Activated B cell treated with CpG ODN at 0.5 μM for 24 hours (primary cell): ENCODE results near the gene UBR4. TPM values are rescaled to one million over a fixed set of nuclear protein-coding genes. Genes with fewer than 3 reads are reported as not detected.

Source experiments
- ATAC-seq: fragments of 200-7000 bp; cut with Tn5 transposase; one replicate; pipeline ENCODE4 v1.10.0; 2021; ENCODE audit warnings: low read depth, mild to moderate bottlenecking, moderate library complexity
- CTCF ChIA-PET: fragments of 350-600 bp; sonication (Branson Sonifier 250); formaldehyde crosslinking; loops from one replicate; lab custom pipeline; 2021; ENCODE audit warnings: antibody characterized with exemption; lab: Charles Lee
- POLR2A ChIA-PET: fragments of 350-600 bp; sonication (Branson Sonifier 250); formaldehyde crosslinking; loops from one replicate; lab custom pipeline; 2021; ENCODE audit warnings: antibody characterized with exemption; lab: Charles Lee
- DNase-seq: peaks from one replicate; pipeline ENCODE4 v3.0.0; 2022
- H3K27ac Mint-ChIP-seq: one replicate; pipeline ENCODE4 v1.8.0; 2020; ENCODE audit warnings: mixed read lengths
- H3K27me3 Mint-ChIP-seq: one replicate; pipeline ENCODE4 v1.8.0; 2021; ENCODE audit warnings: mixed read lengths
- H3K36me3 Mint-ChIP-seq: one replicate; pipeline ENCODE4 v1.8.0; 2021; ENCODE audit warnings: low read depth, mixed read lengths
- H3K4me1 Mint-ChIP-seq: one replicate; pipeline ENCODE4 v1.8.0; 2021; ENCODE audit warnings: mixed read lengths
- H3K4me3 Mint-ChIP-seq: one replicate; pipeline ENCODE4 v1.8.0; 2020; ENCODE audit warnings: mild to moderate bottlenecking, mixed read lengths
- H3K9me3 Mint-ChIP-seq: one replicate; pipeline ENCODE4 v1.8.0; 2020; ENCODE audit warnings: mixed read lengths
- CTCF ChIP-seq: fragments of 200-600 bp; IDR thresholded peaks from one replicate; pipeline ENCODE4 v1.8.0; 2022; ENCODE audit warnings: antibody characterized with exemption, mild to moderate bottlenecking
- intact Hi-C: fragments of 100-400 bp; cut with micrococcal nuclease; formaldehyde crosslinking; loops from one replicate; pipeline ENCODE4 v1.15.1; 2024
- total RNA-seq: library from RNA; stranded (reverse); gene quantifications from 2 replicates; pipeline ENCODE4 v1.2.3, GENCODE V29; 2022

UBR4 gene
- total RNA-seq, 1 donor from 2014 or later = 262 TPM

- ChIA-PET POLR2A (no interaction called here), CTCF (interaction anchor here (1.3 kb wide), 1 partner anchor 255 kb away, joined by 4 read pairs; no protein-coding TSS in a partner anchor)
- no peaks in the 10 kb centered on the region for H3K27me3 Mint-ChIP-seq
- H3K4me3 Mint-ChIP-seq = no peak overlapping the region
- ATAC-seq (no peak), DNase-seq (no peak)
- no peak overlapping the region for H3K27ac Mint-ChIP-seq
- TF ChIP-seq CTCF = no peak
- no peaks in the 10 kb centered on the region for H3K4me1 Mint-ChIP-seq
- intact Hi-C loops = no loop called here
- no peaks in the 10 kb centered on the region for H3K9me3 Mint-ChIP-seq
- H3K36me3 Mint-ChIP-seq = peaks cover 96% of the 10 kb centered on the region
Measured at GRCh38 chr1:19138958-19139581, 71.0 kb downstream of the UBR4 start.

- Mint-ChIP-seq H3K4me3 (no peak overlapping the region), H3K27ac (no peak overlapping the region), H3K4me1 (no peaks in the 10 kb centered on the region), H3K27me3 (no peaks in the 10 kb centered on the region), H3K36me3 (peaks cover 92% of the 10 kb centered on the region), H3K9me3 (peaks cover 3% of the 10 kb centered on the region)
- DNase-seq (no peak), ATAC-seq (no peak)
- ChIA-PET CTCF (no interaction called here), POLR2A (no interaction called here)
- TF ChIP-seq CTCF = no peak
- intact Hi-C loops = no loop called here
Measured at GRCh38 chr1:19138331-19138730, 71.7 kb downstream of the UBR4 start.

- ATAC-seq (no peak), DNase-seq (no peak)
- ChIA-PET POLR2A (no interaction called here), CTCF (no interaction called here)
- Mint-ChIP-seq H3K4me3 (no peak overlapping the region), H3K9me3 (peaks cover 5% of the 10 kb centered on the region), H3K4me1 (no peaks in the 10 kb centered on the region), H3K27me3 (no peaks in the 10 kb centered on the region), H3K36me3 (peaks cover 95% of the 10 kb centered on the region), H3K27ac (no peak overlapping the region)
- TF ChIP-seq CTCF = no peak
- intact Hi-C loops = no loop called here
Measured at GRCh38 chr1:19137158-19137557, 72.9 kb downstream of the UBR4 start.

GRCh38 chr1:19133360-19133759, 76.7 kb downstream of the UBR4 start:
- H3K27ac Mint-ChIP-seq = no peak overlapping the region
- DNase-seq = no peak
- TF ChIP-seq CTCF = no peak
- ChIA-PET CTCF (interaction anchor here (0.7 to 1.2 kb wide), 2 partner anchors 20 to 225 kb away, joined by 3 read pairs; no protein-coding TSS in a partner anchor), POLR2A (no interaction called here)
- peaks cover 92% of the 10 kb centered on the region for H3K36me3 Mint-ChIP-seq
- no peak overlapping the region for H3K4me3 Mint-ChIP-seq
- no peak for ATAC-seq
- H3K4me1 Mint-ChIP-seq = no peaks in the 10 kb centered on the region
- intact Hi-C loops = no loop called here
- peaks cover 5% of the 10 kb centered on the region for H3K9me3 Mint-ChIP-seq
- H3K27me3 Mint-ChIP-seq = no peaks in the 10 kb centered on the region

GRCh38 chr1:19130468-19130867, 79.6 kb downstream of the UBR4 start:
- no peak for TF ChIP-seq CTCF
- no peak for DNase-seq
- no peak overlapping the region for H3K4me3 Mint-ChIP-seq
- no peak for ATAC-seq
- no peak overlapping the region for H3K27ac Mint-ChIP-seq
- H3K9me3 Mint-ChIP-seq = peaks cover 5% of the 10 kb centered on the region
- no peaks in the 10 kb centered on the region for H3K4me1 Mint-ChIP-seq
- H3K27me3 Mint-ChIP-seq = no peaks in the 10 kb centered on the region
- H3K36me3 Mint-ChIP-seq = peaks cover 92% of the 10 kb centered on the region
- intact Hi-C loops = no loop called here
- ChIA-PET CTCF (interaction anchor here (0.7 to 0.8 kb wide), 2 partner anchors 10 to 11 kb away, joined by 3 read pairs; no protein-coding TSS in a partner anchor), POLR2A (no interaction called here)
